Thyroid gland (tissue), 4 donors: Measurements from ENCODE around the gene NPS.

Source experiments
- CTCF ChIP-seq, 6 experiments: fragments of 200-600 bp in 3 of 6; fragments of 450-650 bp in 3 of 6; sonication (generic) in 3 of 6; IDR thresholded peaks; one replicate each; pipeline ENCODE4 v1.5.1; 2016 to 2019; ENCODE audit warnings: antibody characterized with exemption in 6 of 6, mild to moderate bottlenecking in 2 of 6, inconsistent platforms in 1 of 6, moderate library complexity in 1 of 6
- POLR2A ChIP-seq, 2 donors: fragments of 450-650 bp; IDR thresholded peaks; one replicate each; pipeline ENCODE4 v1.6.1; 2017; ENCODE audit warnings: antibody characterized with exemption in 2 of 2, mild to moderate bottlenecking in 2 of 2, moderate library complexity in 1 of 2

GRCh38 chr10:127578259-127578960 is 29.3 kb downstream of the NPS start:
- no peak for TF ChIP-seq CTCF (IDR thresholded peaks at IDR 0.05)
- no peak for TF ChIP-seq POLR2A (IDR thresholded peaks at IDR 0.05)
